H9 (cell line): ENCODE data around the gene WIPF2. TPM values are rescaled to one million over a fixed set of nuclear protein-coding genes. Genes with fewer than 3 reads are reported as not detected.

Source experiments
- DNase-seq: peaks from one replicate; pipeline ENCODE4 v3.0.0-alpha.2; 2017
- H2AFZ ChIP-seq: one replicate; pipeline ENCODE4 v1.6.1; 2013; ENCODE audit warnings: mild to moderate bottlenecking, low read length, control low read depth, moderate library complexity
- H2AK5ac ChIP-seq: 2 replicates; pipeline ENCODE4 v1.6.1; 2013; ENCODE audit warnings: low read length, control low read depth, mixed read lengths; ENCODE audit not compliant: insufficient read length
- H2BK120ac ChIP-seq: one replicate; pipeline ENCODE4 v1.6.1; 2013; ENCODE audit warnings: low read depth, mild to moderate bottlenecking, low read length, control low read depth, inconsistent platforms; ENCODE audit not compliant: poor library complexity, severe bottlenecking
- H2BK12ac ChIP-seq: 2 replicates; pipeline ENCODE4 v1.6.1; 2013; ENCODE audit warnings: low read length, control low read depth, mixed read lengths, low read depth; ENCODE audit not compliant: insufficient read length
- H2BK15ac ChIP-seq: 2 replicates; pipeline ENCODE4 v1.6.1; 2013; ENCODE audit warnings: low read depth, low read length, control low read depth
- H2BK20ac ChIP-seq: one replicate; pipeline ENCODE4 v1.6.1; 2013; ENCODE audit warnings: low read depth, mild to moderate bottlenecking, low read length, control low read depth, inconsistent platforms; ENCODE audit not compliant: poor library complexity, severe bottlenecking
- H2BK5ac ChIP-seq: 2 replicates; pipeline ENCODE4 v1.6.1; 2013; ENCODE audit warnings: low read length, control low read depth, mixed read lengths; ENCODE audit not compliant: insufficient read length
- H3K14ac ChIP-seq: 2 replicates; pipeline ENCODE4 v1.6.1; 2013; ENCODE audit warnings: low read length, control low read depth; ENCODE audit not compliant: insufficient read depth
- H3K18ac ChIP-seq: 2 replicates; pipeline ENCODE4 v1.6.1; 2013; ENCODE audit warnings: low read depth, mild to moderate bottlenecking, mixed read lengths, low read length, control low read depth; ENCODE audit not compliant: insufficient read length
- H3K23ac ChIP-seq: 2 replicates; pipeline ENCODE4 v1.6.1; 2013; ENCODE audit warnings: low read length, control low read depth, mixed read lengths, low read depth; ENCODE audit not compliant: insufficient read length
- H3K23me2 ChIP-seq: 2 replicates; pipeline ENCODE4 v1.6.1; 2013; ENCODE audit warnings: low read depth, mild to moderate bottlenecking, mixed read lengths, low read length, control low read depth; ENCODE audit not compliant: insufficient read length, poor library complexity, severe bottlenecking
- H3K27ac ChIP-seq: 2 replicates; pipeline ENCODE4 v1.5.1; 2013; ENCODE audit warnings: low read length, control low read depth, mixed read lengths, low read depth; ENCODE audit not compliant: insufficient read length
- H3K27me3 ChIP-seq: 2 replicates; pipeline ENCODE4 v1.6.1; 2013; ENCODE audit warnings: low read length, control low read depth, inconsistent platforms; ENCODE audit not compliant: insufficient read depth
- H3K4ac ChIP-seq: 2 replicates; pipeline ENCODE4 v1.6.1; 2013; ENCODE audit warnings: low read depth, mild to moderate bottlenecking, control low read depth, inconsistent platforms, low read length, moderate library complexity
- H3K4me1 ChIP-seq: 2 replicates; pipeline ENCODE4 v1.6.1; 2013; ENCODE audit warnings: low read length, control low read depth, inconsistent platforms; ENCODE audit not compliant: insufficient read depth
- H3K4me2 ChIP-seq: 2 replicates; pipeline ENCODE4 v1.6.1; 2013; ENCODE audit warnings: low read length, control low read depth, mixed read lengths; ENCODE audit not compliant: insufficient read length, insufficient read depth
- H3K56ac ChIP-seq: 2 replicates; pipeline ENCODE4 v1.6.1; 2013; ENCODE audit warnings: low read depth, mild to moderate bottlenecking, mixed read lengths, low read length, control low read depth; ENCODE audit not compliant: insufficient read length
- H3K79me1 ChIP-seq: 2 replicates; pipeline ENCODE4 v1.6.1; 2013; ENCODE audit warnings: low read depth, mild to moderate bottlenecking, moderate library complexity, low read length, control low read depth, inconsistent platforms; ENCODE audit not compliant: insufficient read depth, poor library complexity, severe bottlenecking
- H3K79me2 ChIP-seq: 2 replicates; pipeline ENCODE4 v1.6.1; 2013; ENCODE audit warnings: low read length, control low read depth, inconsistent platforms; ENCODE audit not compliant: insufficient read depth
- H3K9ac ChIP-seq: 2 replicates; pipeline ENCODE4 v1.6.1; 2013; ENCODE audit warnings: low read length, control low read depth, mixed read lengths; ENCODE audit not compliant: insufficient read length; ENCODE audit errors: extremely low read depth
- H3K9me3 ChIP-seq: one replicate; pipeline ENCODE4 v1.6.1; 2013; ENCODE audit warnings: low read depth, low read length, inconsistent platforms; ENCODE audit not compliant: control insufficient read depth
- H3T11ph ChIP-seq: one replicate; pipeline ENCODE4 v1.6.1; 2013; ENCODE audit warnings: mild to moderate bottlenecking, low read length, control low read depth, inconsistent platforms
- H4K20me1 ChIP-seq: one replicate; pipeline ENCODE4 v1.6.1; 2013; ENCODE audit not compliant: control insufficient read depth, insufficient read length, insufficient read depth
- H4K5ac ChIP-seq: 2 replicates; pipeline ENCODE4 v1.6.1; 2013; ENCODE audit warnings: low read depth, mild to moderate bottlenecking, mixed read lengths, low read length, control low read depth; ENCODE audit not compliant: insufficient read length
- H4K8ac ChIP-seq: replicated peaks from 2 replicates; pipeline ENCODE4 v1.6.1; 2013; ENCODE audit warnings: low read length, control low read depth, mixed read lengths, low read depth; ENCODE audit not compliant: insufficient read length
- H4K91ac ChIP-seq: 2 replicates; pipeline ENCODE4 v1.6.1; 2013; ENCODE audit warnings: low read depth, mild to moderate bottlenecking, moderate library complexity, mixed read lengths, low read length, control low read depth; ENCODE audit not compliant: insufficient read length
- H3K27ac Mint-ChIP-seq, 3 experiments: 2 replicates in 2 of 3; 3 replicates in 1 of 3; pipeline ENCODE4 v1.8.0; 2020 to 2021; ENCODE audit warnings: mixed read lengths in 3 of 3, mild to moderate bottlenecking in 1 of 3, moderate library complexity in 1 of 3
- H3K27me3 Mint-ChIP-seq: 2 replicates; pipeline ENCODE4 v1.8.0; 2021; ENCODE audit warnings: low read depth, mild to moderate bottlenecking, moderate library complexity, mixed read lengths
- H3K36me3 Mint-ChIP-seq, 3 experiments: 2 replicates in 2 of 3; 3 replicates in 1 of 3; pipeline ENCODE4 v1.8.0; 2020 to 2021; ENCODE audit warnings: low read depth in 3 of 3, mixed read lengths in 3 of 3; ENCODE audit not compliant: insufficient read depth in 1 of 3
- H3K4me1 Mint-ChIP-seq, 2 experiments: 2 replicates each; pipeline ENCODE4 v1.8.0; 2020; ENCODE audit warnings: mixed read lengths in 2 of 2
- H3K4me3 Mint-ChIP-seq, 2 experiments: 2 replicates in 1 of 2; 3 replicates in 1 of 2; pipeline ENCODE4 v1.8.0; 2020 to 2021; ENCODE audit warnings: mild to moderate bottlenecking in 2 of 2, mixed read lengths in 2 of 2, moderate library complexity in 1 of 2
- H3K9me3 Mint-ChIP-seq, 2 experiments: 2 replicates in 1 of 2; 3 replicates in 1 of 2; pipeline ENCODE4 v1.8.0; 2020; ENCODE audit warnings: mild to moderate bottlenecking in 2 of 2, mixed read lengths in 2 of 2, moderate library complexity in 1 of 2
- WGBS: extraction: QIAGEN DNeasy Blood & Tissue Kit; methylation state at CpG from one replicate; pipeline ENCODE4 v1.1.7; 2013; ENCODE audit warnings: missing lambda C conversion rate, low lambda C conversion rate, mixed read lengths; ENCODE audit not compliant: insufficient read length; ENCODE audit errors: extremely low coverage; 5-methylcytosine and 5-hydroxymethylcytosine counted together
- total RNA-seq: library from RNA; stranded (reverse); gene quantifications from 2 replicates; pipeline ENCODE4 v1.2.1, GENCODE V29; 2021
- TF ChIP-seq, protein P1 (sequence below): fragments of 200-600 bp; sonication (generic); conservative IDR thresholded peaks from 3 replicates; pipeline ENCODE4 v1.8.0; 2021; ENCODE audit warnings: antibody characterized with exemption, mild to moderate bottlenecking

The WIPF2 gene
- total RNA-seq, 1 experiment from 2014 or later, result 24.2 TPM

DNA sequence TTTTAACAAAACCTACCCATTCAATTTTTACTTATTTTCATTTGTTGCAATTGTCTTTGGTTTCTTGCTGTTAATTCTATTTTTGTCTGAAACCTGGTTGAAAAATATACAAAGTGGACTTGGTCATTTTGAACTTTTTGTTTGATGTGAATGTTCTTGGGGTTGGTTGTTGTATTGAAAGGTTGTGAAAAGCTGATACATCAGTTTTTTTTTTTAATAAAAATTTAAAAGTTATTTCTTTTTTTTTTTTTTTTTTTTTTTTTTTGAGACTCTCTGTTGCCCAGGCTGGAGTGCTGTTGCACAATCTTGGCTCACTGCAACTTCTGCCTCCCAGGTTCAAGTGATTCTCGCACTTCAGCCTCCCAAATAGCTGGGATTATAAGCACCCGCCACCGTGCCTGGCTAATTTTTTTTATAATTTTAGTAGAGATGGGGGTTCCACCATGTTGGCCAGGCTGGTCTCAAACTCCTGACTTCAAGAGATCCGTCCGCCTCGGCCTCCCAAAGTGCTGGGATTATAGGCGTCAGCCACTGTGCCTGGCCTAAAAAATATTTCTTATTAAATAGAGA is 28.9 kb downstream of the WIPF2 start:
- H3K14ac ChIP-seq, result no peak overlapping the region
- DNase-seq, result no peak
- H2BK15ac ChIP-seq, result no peak overlapping the region
- no peak overlapping the region for H2AK5ac ChIP-seq
- H3T11ph ChIP-seq, result no peak overlapping the region
- H3K23me2 ChIP-seq, result no peaks in the 10 kb centered on the region
- H3K36me3 Mint-ChIP-seq, result peaks cover 0 to 2% (median 0%) of the 10 kb centered on the region in 3 experiments; a peak in 1 of 7 replicates
- no peak overlapping the region for H3K18ac ChIP-seq
- no peak overlapping the region for H3K4me2 ChIP-seq
- H2AFZ ChIP-seq, result no peak overlapping the region
- H3K79me2 ChIP-seq, result no peaks in the 10 kb centered on the region; the same call in 1 of the 2 replicates
- no peak overlapping the region for H4K8ac ChIP-seq
- no peak overlapping the region for H3K23ac ChIP-seq
- no peaks in the 10 kb centered on the region for H3K9me3 Mint-ChIP-seq
- WGBS, result no CpG with 5 or more reads among the region's 7 CpGs
- no peak overlapping the region for H2BK5ac ChIP-seq
- H4K91ac ChIP-seq, result no peak overlapping the region
- TF ChIP-seq, protein P1, sequence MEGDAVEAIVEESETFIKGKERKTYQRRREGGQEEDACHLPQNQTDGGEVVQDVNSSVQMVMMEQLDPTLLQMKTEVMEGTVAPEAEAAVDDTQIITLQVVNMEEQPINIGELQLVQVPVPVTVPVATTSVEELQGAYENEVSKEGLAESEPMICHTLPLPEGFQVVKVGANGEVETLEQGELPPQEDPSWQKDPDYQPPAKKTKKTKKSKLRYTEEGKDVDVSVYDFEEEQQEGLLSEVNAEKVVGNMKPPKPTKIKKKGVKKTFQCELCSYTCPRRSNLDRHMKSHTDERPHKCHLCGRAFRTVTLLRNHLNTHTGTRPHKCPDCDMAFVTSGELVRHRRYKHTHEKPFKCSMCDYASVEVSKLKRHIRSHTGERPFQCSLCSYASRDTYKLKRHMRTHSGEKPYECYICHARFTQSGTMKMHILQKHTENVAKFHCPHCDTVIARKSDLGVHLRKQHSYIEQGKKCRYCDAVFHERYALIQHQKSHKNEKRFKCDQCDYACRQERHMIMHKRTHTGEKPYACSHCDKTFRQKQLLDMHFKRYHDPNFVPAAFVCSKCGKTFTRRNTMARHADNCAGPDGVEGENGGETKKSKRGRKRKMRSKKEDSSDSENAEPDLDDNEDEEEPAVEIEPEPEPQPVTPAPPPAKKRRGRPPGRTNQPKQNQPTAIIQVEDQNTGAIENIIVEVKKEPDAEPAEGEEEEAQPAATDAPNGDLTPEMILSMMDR, result no peak
- no peak overlapping the region for H4K5ac ChIP-seq
- no peak overlapping the region for H3K4ac ChIP-seq
- H2BK12ac ChIP-seq, result no peak overlapping the region
- H3K9me3 ChIP-seq, result no peaks in the 10 kb centered on the region
- no peaks in the 10 kb centered on the region for H3K4me1 Mint-ChIP-seq
- H4K20me1 ChIP-seq, result no peaks in the 10 kb centered on the region
- no peaks in the 10 kb centered on the region for H3K79me1 ChIP-seq
- H3K4me3 Mint-ChIP-seq, result no peak overlapping the region
- H3K27me3 Mint-ChIP-seq, result no peaks in the 10 kb centered on the region
- H2BK120ac ChIP-seq, result no peak overlapping the region
- no peak overlapping the region for H3K27ac Mint-ChIP-seq
- no peaks in the 10 kb centered on the region for H3K27me3 ChIP-seq
- no peaks in the 10 kb centered on the region for H3K4me1 ChIP-seq
- no peak overlapping the region for H3K9ac ChIP-seq
- no peak overlapping the region for H2BK20ac ChIP-seq
- no peak overlapping the region for H3K56ac ChIP-seq
- H3K27ac ChIP-seq, result no peak overlapping the region
